ENCODE measurements around the gene C20orf96. TPM values are rescaled to one million over a fixed set of nuclear protein-coding genes. Genes with fewer than 3 reads are reported as not detected.

Gene C20orf96
- polyA plus RNA-seq, 1 donor (not counting 4 experiments of a cell fraction or from before 2014, with no cell fraction given) = 3.6 TPM

- TF ChIP-seq CTCF (optimal IDR thresholded peaks at IDR 0.05 in 1 of 3, IDR thresholded peaks at IDR 0.05 in 1 of 3, conservative IDR thresholded peaks at IDR 0.05 in 1 of 3; ENCODE audit: extremely low read depth in 1 of 3, insufficient read depth in 2 of 3, low read length in 3 of 3) (no peak), EZH2 (IDR thresholded peaks at IDR 0.05; ENCODE audit: low read length) (no peak)
- Histone ChIP-seq H3K27me3 (ENCODE audit: control insufficient read depth, extremely low read depth, insufficient read depth, low read length) (no peaks in the 10 kb centered on the region), H2AFZ (ENCODE audit: control insufficient read depth, low read length) (no peak overlapping the region), H3K4me3 (ENCODE audit: control insufficient read depth in 2 of 3, extremely low read depth in 1 of 3, insufficient read depth in 2 of 3, low read depth in 1 of 3, low read length in 3 of 3) (no peak overlapping the region), H3K4me1 (ENCODE audit: control insufficient read depth, extremely low read depth, insufficient read depth, low read length) (peaks cover 9% of the 10 kb centered on the region), H3K4me2 (ENCODE audit: control insufficient read depth, extremely low read depth, insufficient read depth, low read depth, low read length) (no peak overlapping the region), H3K9ac (ENCODE audit: control insufficient read depth, extremely low read depth, insufficient read depth, low read length) (no peak overlapping the region), H3K27ac (ENCODE audit: control insufficient read depth, insufficient read depth, low read length) (no peak overlapping the region), H3K9me1 (ENCODE audit: control insufficient read depth, extremely low read depth, insufficient read depth, low read length) (no peaks in the 10 kb centered on the region), H3K79me2 (ENCODE audit: control insufficient read depth, insufficient read depth, low read length) (no peaks in the 10 kb centered on the region), H4K20me1 (ENCODE audit: control insufficient read depth, extremely low read depth, insufficient read depth, low read length) (peaks cover 3% of the 10 kb centered on the region), H3K9me3 (ENCODE audit: control insufficient read depth, low read depth, low read length) (no peaks in the 10 kb centered on the region), H3K36me3 (ENCODE audit: control insufficient read depth in 2 of 2, extremely low read depth in 1 of 2, insufficient read depth in 2 of 2, low read length in 2 of 2) (peaks cover 0 to 2% of the 10 kb centered on the region in 2 experiments)
- no peak for FAIRE-seq
- dilution Hi-C loops (cut with MboI; ENCODE audit: extremely low pct_ligation_motif_present, low sequenced_read_pairs) = loop anchor here (10.0 kb wide), 1 partner anchor 85 kb away; no protein-coding TSS in a partner anchor
- DNase-seq (ENCODE audit: low read depth, low spot score) = no peak
Observed at GRCh38 chr20:329851-330232, 39.3 kb upstream of the C20orf96 start.

GRCh38 chr20:328975-329695 is 38.6 kb upstream of the C20orf96 start:
- Histone ChIP-seq H3K9ac (ENCODE audit: control insufficient read depth, extremely low read depth, insufficient read depth, low read length) (no peak overlapping the region), H3K9me1 (ENCODE audit: control insufficient read depth, extremely low read depth, insufficient read depth, low read length) (no peaks in the 10 kb centered on the region), H3K4me1 (ENCODE audit: control insufficient read depth, extremely low read depth, insufficient read depth, low read length) (peaks cover 9% of the 10 kb centered on the region), H3K4me2 (ENCODE audit: control insufficient read depth, extremely low read depth, insufficient read depth, low read depth, low read length) (no peak overlapping the region), H3K27me3 (ENCODE audit: control insufficient read depth, extremely low read depth, insufficient read depth, low read length) (no peaks in the 10 kb centered on the region), H3K79me2 (ENCODE audit: control insufficient read depth, insufficient read depth, low read length) (no peaks in the 10 kb centered on the region), H3K4me3 (ENCODE audit: control insufficient read depth in 2 of 3, extremely low read depth in 1 of 3, insufficient read depth in 2 of 3, low read depth in 1 of 3, low read length in 3 of 3) (no peak overlapping the region), H2AFZ (ENCODE audit: control insufficient read depth, low read length) (no peak overlapping the region), H3K9me3 (ENCODE audit: control insufficient read depth, low read depth, low read length) (no peaks in the 10 kb centered on the region), H4K20me1 (ENCODE audit: control insufficient read depth, extremely low read depth, insufficient read depth, low read length) (peaks cover 3% of the 10 kb centered on the region), H3K36me3 (ENCODE audit: control insufficient read depth in 2 of 2, extremely low read depth in 1 of 2, insufficient read depth in 2 of 2, low read length in 2 of 2) (peaks cover 0 to 2% of the 10 kb centered on the region in 2 experiments), H3K27ac (ENCODE audit: control insufficient read depth, insufficient read depth, low read length) (no peak overlapping the region)
- FAIRE-seq = no peak
- TF ChIP-seq EZH2 (IDR thresholded peaks at IDR 0.05; ENCODE audit: low read length) (no peak), CTCF (optimal IDR thresholded peaks at IDR 0.05 in 1 of 3, IDR thresholded peaks at IDR 0.05 in 1 of 3, conservative IDR thresholded peaks at IDR 0.05 in 1 of 3; ENCODE audit: extremely low read depth in 1 of 3, insufficient read depth in 2 of 3, low read length in 3 of 3) (no peak)
- dilution Hi-C loops (cut with MboI; ENCODE audit: extremely low pct_ligation_motif_present, low sequenced_read_pairs) = loop anchor here (10.0 kb wide), 1 partner anchor 84 kb away; no protein-coding TSS in a partner anchor
- DNase-seq (ENCODE audit: low read depth, low spot score) = no peak
